Measurements from ENCODE around the gene CDH12.

Gene CDH12

DNA sequence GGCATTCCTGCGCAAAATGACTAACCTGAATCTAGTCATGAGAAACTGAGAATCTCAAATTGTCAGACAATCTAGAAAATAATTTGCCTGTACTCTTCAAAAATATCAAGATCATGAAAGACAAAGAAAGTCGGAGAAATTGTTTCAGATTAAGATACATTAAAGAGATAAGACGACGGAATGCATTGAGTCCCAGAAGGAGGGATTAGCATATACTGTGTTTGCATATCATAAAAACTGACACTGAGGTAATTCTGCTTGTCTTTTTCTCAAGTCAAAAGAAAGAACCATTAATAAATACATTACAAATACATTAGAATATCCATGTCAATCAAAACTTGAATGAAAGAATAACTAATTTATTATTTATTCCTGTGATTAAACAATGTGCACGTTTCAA lies 88.4 kb downstream of the CDH12 start:
- TF ChIP-seq, protein P1, sequence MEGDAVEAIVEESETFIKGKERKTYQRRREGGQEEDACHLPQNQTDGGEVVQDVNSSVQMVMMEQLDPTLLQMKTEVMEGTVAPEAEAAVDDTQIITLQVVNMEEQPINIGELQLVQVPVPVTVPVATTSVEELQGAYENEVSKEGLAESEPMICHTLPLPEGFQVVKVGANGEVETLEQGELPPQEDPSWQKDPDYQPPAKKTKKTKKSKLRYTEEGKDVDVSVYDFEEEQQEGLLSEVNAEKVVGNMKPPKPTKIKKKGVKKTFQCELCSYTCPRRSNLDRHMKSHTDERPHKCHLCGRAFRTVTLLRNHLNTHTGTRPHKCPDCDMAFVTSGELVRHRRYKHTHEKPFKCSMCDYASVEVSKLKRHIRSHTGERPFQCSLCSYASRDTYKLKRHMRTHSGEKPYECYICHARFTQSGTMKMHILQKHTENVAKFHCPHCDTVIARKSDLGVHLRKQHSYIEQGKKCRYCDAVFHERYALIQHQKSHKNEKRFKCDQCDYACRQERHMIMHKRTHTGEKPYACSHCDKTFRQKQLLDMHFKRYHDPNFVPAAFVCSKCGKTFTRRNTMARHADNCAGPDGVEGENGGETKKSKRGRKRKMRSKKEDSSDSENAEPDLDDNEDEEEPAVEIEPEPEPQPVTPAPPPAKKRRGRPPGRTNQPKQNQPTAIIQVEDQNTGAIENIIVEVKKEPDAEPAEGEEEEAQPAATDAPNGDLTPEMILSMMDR (IDR thresholded peaks at IDR 0.05), result no peak
- Histone ChIP-seq H3K4me3 (ENCODE audit: low read depth in 1 of 2, low read length in 1 of 2) (no peak overlapping the region), H3K27me3 (no peaks in the 10 kb centered on the region), H3K36me3 (no peaks in the 10 kb centered on the region), H3K27ac (no peak overlapping the region), H3K9me3 (no peaks in the 10 kb centered on the region), H3K4me1 (ENCODE audit: control insufficient read depth in 1 of 2, insufficient read depth in 1 of 2, low read depth in 1 of 2, low read length in 1 of 2) (no peaks in the 10 kb centered on the region)

DNA sequence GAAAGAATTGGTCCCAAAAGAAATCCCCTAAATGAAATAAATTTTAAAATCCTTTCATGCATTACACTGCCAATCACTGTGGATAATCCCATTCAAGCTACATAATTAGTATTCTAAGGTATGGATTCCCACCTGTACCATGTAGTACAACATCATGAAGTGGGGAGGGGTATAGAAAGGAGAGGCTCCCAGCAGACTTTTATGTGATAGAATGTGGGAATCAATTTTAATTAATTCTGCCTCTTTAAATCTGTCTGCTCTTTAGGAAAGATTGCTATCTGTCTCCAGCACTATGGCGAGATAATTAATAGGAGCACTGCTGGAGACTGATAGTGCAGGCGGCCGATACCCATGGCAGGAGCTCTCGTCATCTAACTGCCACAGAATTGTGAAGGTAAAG lies 95.4 kb downstream of the CDH12 start:
- Histone ChIP-seq H3K27me3 (no peaks in the 10 kb centered on the region), H3K4me3 (ENCODE audit: low read depth in 1 of 2, low read length in 1 of 2) (no peak overlapping the region), H3K9me3 (no peaks in the 10 kb centered on the region), H3K4me1 (ENCODE audit: control insufficient read depth in 1 of 2, insufficient read depth in 1 of 2, low read depth in 1 of 2, low read length in 1 of 2) (no peaks in the 10 kb centered on the region), H3K36me3 (no peaks in the 10 kb centered on the region), H3K27ac (no peak overlapping the region)
- TF ChIP-seq, protein P1 (IDR thresholded peaks at IDR 0.05), result no peak

DNA sequence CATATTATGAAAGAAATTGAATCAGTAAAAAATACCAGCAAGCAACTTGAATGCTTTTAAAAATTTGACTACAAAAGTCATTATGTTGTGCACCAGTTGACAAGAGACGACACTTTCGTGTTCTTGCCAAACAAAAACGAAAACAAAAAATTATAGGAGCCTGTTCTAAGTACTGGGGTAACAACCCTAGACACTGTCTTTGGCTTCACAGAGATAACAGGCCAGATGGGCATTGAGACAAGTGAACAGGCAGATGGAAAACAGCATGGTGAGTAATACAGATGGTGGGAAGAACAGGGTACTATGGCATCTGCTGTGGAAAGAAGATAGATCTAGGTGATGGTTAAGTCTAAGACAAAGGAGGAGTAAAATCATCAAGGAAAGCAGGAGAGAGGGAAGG lies 99.0 kb downstream of the CDH12 start:
- H3K9me3 ChIP-seq, result no peaks in the 10 kb centered on the region
- TF ChIP-seq, protein P1 (IDR thresholded peaks at IDR 0.05), result no peak
- no peaks in the 10 kb centered on the region for H3K36me3 ChIP-seq
- no peaks in the 10 kb centered on the region for H3K27me3 ChIP-seq
- H3K4me3 ChIP-seq (ENCODE audit: low read depth in 1 of 2, low read length in 1 of 2), result no peak overlapping the region
- no peak overlapping the region for H3K27ac ChIP-seq
- no peaks in the 10 kb centered on the region for H3K4me1 ChIP-seq (ENCODE audit: control insufficient read depth in 1 of 2, insufficient read depth in 1 of 2, low read depth in 1 of 2, low read length in 1 of 2)

DNA sequence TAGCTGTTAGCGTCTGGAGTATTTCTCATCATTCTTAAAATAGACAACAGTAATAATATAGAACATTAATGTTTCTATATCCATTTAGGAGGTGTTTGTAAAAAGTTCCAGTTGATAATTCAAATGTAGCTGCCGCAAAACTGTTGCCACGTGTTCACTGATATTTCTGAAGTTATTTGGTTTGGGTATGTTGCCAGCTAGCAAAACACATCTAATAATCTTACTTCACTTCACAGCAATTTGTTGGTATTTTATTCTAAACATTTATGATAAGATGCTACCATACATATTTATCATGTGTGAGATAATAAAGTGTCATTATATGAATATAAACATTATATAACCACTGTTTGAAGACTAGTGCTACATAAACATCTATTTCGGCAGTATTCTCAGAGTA lies 101.6 kb downstream of the CDH12 start:
- Histone ChIP-seq H3K4me1 (ENCODE audit: control insufficient read depth in 1 of 2, insufficient read depth in 1 of 2, low read depth in 1 of 2, low read length in 1 of 2) (no peaks in the 10 kb centered on the region), H3K4me3 (ENCODE audit: low read depth in 1 of 2, low read length in 1 of 2) (no peak overlapping the region), H3K27me3 (no peaks in the 10 kb centered on the region), H3K9me3 (no peaks in the 10 kb centered on the region), H3K27ac (no peak overlapping the region), H3K36me3 (no peaks in the 10 kb centered on the region)
- TF ChIP-seq, protein P1 (IDR thresholded peaks at IDR 0.05), result no peak

DNA sequence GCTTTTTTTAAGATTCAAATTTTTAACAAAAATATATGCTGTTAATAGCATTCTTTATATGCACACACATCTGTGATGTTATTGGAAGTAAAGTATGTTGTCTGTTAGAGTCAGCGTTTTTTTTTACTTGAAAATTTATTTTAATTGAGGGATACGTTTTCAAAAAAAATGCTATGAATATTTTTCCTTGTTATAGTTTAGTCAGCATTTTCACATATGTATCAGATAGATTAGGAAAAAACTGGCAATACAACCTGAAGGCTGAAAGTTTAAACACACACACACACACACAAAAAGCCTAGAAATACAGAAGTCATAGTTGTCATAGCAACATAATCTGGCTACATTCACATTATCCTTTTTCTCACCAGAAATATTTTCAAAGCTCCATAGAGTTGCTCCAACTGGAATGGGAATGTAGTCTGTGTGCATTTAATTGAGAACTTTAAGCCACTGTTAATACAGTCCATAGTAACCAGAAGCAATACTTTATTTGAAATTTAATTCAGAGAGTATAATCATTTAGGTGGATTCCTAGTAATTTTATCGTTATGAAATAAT lies 116.6 kb downstream of the CDH12 start:
- no peaks in the 10 kb centered on the region for H3K36me3 ChIP-seq
- TF ChIP-seq, protein P1 (IDR thresholded peaks at IDR 0.05), result no peak
- no peak overlapping the region for H3K27ac ChIP-seq

DNA sequence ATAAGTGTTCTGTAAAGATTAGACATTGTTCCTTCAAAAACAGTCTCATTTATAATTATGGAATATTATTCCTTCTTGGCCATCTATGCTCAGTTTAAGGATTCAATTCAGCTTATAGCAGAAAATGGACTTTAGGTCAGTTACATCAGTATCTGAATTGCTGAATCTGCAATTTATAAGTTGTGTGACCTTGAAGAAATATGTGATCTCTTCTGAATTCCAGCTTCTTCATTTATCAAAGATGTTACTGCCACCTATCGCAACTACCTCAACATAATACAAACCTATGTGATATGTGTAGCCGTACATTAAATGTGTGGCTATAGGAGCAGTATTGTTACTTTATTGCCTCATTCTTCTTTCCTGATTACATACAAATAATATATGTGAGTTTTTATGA lies 118.2 kb downstream of the CDH12 start:
- H3K4me1 ChIP-seq (ENCODE audit: control insufficient read depth in 1 of 2, insufficient read depth in 1 of 2, low read depth in 1 of 2, low read length in 1 of 2), result no peaks in the 10 kb centered on the region
- H3K4me3 ChIP-seq (ENCODE audit: low read depth in 1 of 2, low read length in 1 of 2), result no peak overlapping the region
- H3K27me3 ChIP-seq, result no peaks in the 10 kb centered on the region
- H3K27ac ChIP-seq, result no peak overlapping the region
- no peaks in the 10 kb centered on the region for H3K9me3 ChIP-seq
- TF ChIP-seq, protein P1 (IDR thresholded peaks at IDR 0.05), result no peak
- no peaks in the 10 kb centered on the region for H3K36me3 ChIP-seq

More for the DNA sequence above, 116.6 kb downstream of the CDH12 start:
- Histone ChIP-seq H3K9me3 (no peaks in the 10 kb centered on the region), H3K4me3 (ENCODE audit: low read depth in 1 of 2, low read length in 1 of 2) (no peak overlapping the region), H3K4me1 (ENCODE audit: control insufficient read depth in 1 of 2, insufficient read depth in 1 of 2, low read depth in 1 of 2, low read length in 1 of 2) (no peaks in the 10 kb centered on the region), H3K27me3 (no peaks in the 10 kb centered on the region)

Data from neutrophil (primary cell).